ENCODE data around the gene IFT88.

DNA sequence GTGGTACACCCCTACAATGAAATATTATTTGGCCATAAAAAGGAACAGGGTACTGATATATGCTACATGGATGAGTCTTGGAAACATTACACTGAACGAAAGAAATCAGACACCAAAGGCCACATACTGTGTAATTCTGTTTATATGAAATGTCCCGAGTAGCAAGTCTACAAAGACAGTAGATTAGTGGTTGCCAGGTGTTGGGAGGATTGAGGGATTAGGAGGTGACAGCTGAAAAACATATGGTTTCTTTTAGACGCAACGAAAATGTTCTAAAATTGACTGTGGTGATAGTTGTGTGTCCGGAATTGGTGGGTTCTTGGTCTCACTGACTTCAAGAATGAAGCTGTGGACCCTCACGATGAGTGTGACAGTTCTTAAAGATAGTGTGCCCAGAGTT, 171.7 kb downstream of the IFT88 start:
- TF ChIP-seq, protein P1, sequence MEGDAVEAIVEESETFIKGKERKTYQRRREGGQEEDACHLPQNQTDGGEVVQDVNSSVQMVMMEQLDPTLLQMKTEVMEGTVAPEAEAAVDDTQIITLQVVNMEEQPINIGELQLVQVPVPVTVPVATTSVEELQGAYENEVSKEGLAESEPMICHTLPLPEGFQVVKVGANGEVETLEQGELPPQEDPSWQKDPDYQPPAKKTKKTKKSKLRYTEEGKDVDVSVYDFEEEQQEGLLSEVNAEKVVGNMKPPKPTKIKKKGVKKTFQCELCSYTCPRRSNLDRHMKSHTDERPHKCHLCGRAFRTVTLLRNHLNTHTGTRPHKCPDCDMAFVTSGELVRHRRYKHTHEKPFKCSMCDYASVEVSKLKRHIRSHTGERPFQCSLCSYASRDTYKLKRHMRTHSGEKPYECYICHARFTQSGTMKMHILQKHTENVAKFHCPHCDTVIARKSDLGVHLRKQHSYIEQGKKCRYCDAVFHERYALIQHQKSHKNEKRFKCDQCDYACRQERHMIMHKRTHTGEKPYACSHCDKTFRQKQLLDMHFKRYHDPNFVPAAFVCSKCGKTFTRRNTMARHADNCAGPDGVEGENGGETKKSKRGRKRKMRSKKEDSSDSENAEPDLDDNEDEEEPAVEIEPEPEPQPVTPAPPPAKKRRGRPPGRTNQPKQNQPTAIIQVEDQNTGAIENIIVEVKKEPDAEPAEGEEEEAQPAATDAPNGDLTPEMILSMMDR (conservative IDR thresholded peaks at IDR 0.05; ENCODE audit: low read depth, low read length): no peak
- TF ChIP-seq EZH2 (IDR thresholded peaks at IDR 0.05; ENCODE audit: low read length, unreplicated experiment): no peak
